Spleen (tissue), 7 donors: Measurements from ENCODE around the gene SMG7.

Experiments used
- POLR2AphosphoS5 ChIP-seq, 3 donors: sonication (generic); formaldehyde crosslinking; IDR thresholded peaks; one replicate each; pipeline ENCODE4 v1.5.1; 2017; ENCODE audit warnings: antibody characterized with exemption in 3 of 3
- TF ChIP-seq, protein P1 (sequence below), 11 experiments: fragments of 200-600 bp in 7 of 11; fragments of 450-650 bp in 4 of 11; sonication (generic) in 4 of 11; IDR thresholded peaks in 8 of 11; conservative IDR thresholded peaks in 3 of 11; 1 replicate in 7 of 11; 2 replicates in 4 of 11; pipeline versions ENCODE4 v1.4.0 to v1.8.0; 2016 to 2021; ENCODE audit warnings: antibody characterized with exemption in 11 of 11, inconsistent platforms in 4 of 11, mild to moderate bottlenecking in 1 of 11
- donor health status: DM: no; HTN: no; CAD: no; lungs with moderate emphysema.
- donor health status: DM: no; HTN: no; CAD: no.
- donor health status: DM: no; HTN: no; CAD: no.

DNA sequence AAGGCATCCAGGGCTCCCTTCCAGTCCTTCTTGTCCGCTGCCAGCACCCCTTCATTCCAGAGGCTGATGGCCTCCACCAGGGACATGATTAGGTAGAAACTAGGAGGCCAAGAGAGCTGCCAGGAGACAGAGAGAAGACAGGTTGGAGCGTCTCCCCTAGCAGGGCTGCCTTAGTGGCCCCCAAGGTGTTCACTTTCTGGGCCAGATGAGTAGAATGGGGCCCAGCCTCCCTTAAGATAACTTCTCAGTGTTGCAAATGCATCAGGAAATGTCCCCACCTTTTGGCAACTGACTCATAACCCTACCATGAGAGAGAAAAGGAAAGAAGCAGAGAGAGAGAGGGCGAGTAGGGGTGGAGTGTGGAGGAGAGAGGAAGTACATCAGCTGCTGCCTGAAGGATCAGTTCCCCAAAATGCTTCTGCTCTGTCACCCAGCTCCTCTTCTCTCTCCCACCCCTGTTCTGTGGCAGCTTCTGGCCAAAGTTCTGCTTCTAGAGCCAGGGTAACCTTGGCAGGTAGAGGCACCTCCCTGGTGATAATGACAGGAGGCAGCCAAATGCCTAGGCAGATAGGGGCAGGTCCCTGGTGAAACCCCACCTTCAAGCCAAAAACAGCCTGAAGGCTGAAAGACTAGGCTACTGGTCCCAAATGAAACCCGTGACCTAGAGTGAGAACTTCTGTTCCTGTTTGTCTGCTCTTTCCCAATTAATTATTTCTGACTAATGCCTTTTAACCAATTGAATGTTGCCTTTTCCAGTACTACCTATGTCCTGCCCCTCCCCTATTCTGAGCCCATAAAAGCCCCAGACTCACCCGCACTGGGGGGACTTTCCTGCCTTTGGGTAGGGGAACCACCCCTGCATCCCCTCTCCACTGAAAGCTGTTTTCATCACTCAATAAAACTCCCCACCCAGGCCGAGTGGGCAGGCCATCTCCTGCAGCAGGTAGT lies 118.2 kb downstream of the SMG7 start, which contains the start of gene NCF2:
- TF ChIP-seq, protein P1, sequence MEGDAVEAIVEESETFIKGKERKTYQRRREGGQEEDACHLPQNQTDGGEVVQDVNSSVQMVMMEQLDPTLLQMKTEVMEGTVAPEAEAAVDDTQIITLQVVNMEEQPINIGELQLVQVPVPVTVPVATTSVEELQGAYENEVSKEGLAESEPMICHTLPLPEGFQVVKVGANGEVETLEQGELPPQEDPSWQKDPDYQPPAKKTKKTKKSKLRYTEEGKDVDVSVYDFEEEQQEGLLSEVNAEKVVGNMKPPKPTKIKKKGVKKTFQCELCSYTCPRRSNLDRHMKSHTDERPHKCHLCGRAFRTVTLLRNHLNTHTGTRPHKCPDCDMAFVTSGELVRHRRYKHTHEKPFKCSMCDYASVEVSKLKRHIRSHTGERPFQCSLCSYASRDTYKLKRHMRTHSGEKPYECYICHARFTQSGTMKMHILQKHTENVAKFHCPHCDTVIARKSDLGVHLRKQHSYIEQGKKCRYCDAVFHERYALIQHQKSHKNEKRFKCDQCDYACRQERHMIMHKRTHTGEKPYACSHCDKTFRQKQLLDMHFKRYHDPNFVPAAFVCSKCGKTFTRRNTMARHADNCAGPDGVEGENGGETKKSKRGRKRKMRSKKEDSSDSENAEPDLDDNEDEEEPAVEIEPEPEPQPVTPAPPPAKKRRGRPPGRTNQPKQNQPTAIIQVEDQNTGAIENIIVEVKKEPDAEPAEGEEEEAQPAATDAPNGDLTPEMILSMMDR (IDR thresholded peaks at IDR 0.05 in 8 of 11, conservative IDR thresholded peaks at IDR 0.05 in 3 of 11): peak in 4 of 11 experiments; percentile 4 to 28 (median 20)
- TF ChIP-seq POLR2AphosphoS5 (IDR thresholded peaks at IDR 0.05): peak in 2 of 3 donors; percentile 42 to 86
